ENCODE measurements around the gene MAD1L1. TPM values are rescaled to one million over a fixed set of nuclear protein-coding genes. Genes with fewer than 3 reads are reported as not detected.

Gene MAD1L1
- total and polyA plus RNA-seq, 4 donors: 12.8 to 20.7 (median 16.5) TPM

DNA sequence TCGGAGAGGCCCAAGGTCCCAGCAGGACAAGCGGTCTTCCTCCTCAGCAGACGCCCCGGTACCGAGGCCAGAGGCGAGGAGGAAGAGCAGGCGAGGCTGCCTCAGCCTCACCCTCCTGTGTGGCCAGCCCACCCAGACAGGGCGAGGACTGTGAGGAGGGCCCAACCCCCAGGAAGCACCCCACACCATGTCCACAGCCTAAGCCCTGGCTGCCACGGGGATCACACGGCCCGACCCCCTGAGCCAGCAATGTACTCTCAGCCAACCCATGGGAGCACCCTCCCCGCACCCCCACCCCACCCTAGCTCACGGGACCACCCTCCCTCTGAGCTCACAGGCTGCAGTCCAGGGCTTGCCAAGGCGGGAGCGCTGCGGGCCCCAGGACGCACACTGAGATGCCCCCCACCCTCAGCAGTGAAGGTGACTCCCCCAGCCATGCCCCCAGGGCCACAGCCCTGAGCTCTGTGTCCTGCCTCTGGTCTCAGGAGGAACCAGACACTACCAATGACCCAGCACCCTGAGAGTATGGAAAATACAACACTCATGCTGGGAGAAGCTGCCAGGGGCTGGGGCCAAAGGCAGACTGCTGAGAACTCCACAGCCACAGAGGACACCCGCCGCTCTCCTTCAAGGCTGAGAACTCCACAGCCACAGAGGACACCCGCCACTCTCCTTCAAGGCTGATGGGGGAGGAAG, 93.6 kb downstream of the MAD1L1 start:
- Histone ChIP-seq H3K27ac (ENCODE audit: low read depth in 1 of 2, low read length in 2 of 2) (no peak overlapping the region), H3K4me3 (ENCODE audit: low read depth in 1 of 3, low read length in 3 of 3) (no peak overlapping the region), H3K27me3 (ENCODE audit: control insufficient read depth in 4 of 4, insufficient read depth in 4 of 4, low read length in 3 of 4) (no peaks in the 10 kb centered on the region), H3K9me3 (ENCODE audit: control insufficient read depth in 4 of 4, low read length in 3 of 4) (no peaks in the 10 kb centered on the region), H3K36me3 (ENCODE audit: control insufficient read depth in 4 of 4, insufficient read depth in 3 of 4, low read depth in 1 of 4, low read length in 3 of 4) (peaks cover 0 to 12% (median 0%) of the 10 kb centered on the region in 4 donors), H3K4me1 (ENCODE audit: control insufficient read depth in 4 of 4, insufficient read depth in 4 of 4, low read length in 3 of 4) (no peaks in the 10 kb centered on the region), H3K9ac (ENCODE audit: low read depth in 1 of 2, low read length in 2 of 2) (no peak overlapping the region)
- TF ChIP-seq, protein P1, sequence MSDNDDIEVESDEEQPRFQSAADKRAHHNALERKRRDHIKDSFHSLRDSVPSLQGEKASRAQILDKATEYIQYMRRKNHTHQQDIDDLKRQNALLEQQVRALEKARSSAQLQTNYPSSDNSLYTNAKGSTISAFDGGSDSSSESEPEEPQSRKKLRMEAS (IDR thresholded peaks at IDR 0.05): no peak
- TF ChIP-seq FOXA1 (IDR thresholded peaks at IDR 0.05): no peak
- TF ChIP-seq, protein P2, sequence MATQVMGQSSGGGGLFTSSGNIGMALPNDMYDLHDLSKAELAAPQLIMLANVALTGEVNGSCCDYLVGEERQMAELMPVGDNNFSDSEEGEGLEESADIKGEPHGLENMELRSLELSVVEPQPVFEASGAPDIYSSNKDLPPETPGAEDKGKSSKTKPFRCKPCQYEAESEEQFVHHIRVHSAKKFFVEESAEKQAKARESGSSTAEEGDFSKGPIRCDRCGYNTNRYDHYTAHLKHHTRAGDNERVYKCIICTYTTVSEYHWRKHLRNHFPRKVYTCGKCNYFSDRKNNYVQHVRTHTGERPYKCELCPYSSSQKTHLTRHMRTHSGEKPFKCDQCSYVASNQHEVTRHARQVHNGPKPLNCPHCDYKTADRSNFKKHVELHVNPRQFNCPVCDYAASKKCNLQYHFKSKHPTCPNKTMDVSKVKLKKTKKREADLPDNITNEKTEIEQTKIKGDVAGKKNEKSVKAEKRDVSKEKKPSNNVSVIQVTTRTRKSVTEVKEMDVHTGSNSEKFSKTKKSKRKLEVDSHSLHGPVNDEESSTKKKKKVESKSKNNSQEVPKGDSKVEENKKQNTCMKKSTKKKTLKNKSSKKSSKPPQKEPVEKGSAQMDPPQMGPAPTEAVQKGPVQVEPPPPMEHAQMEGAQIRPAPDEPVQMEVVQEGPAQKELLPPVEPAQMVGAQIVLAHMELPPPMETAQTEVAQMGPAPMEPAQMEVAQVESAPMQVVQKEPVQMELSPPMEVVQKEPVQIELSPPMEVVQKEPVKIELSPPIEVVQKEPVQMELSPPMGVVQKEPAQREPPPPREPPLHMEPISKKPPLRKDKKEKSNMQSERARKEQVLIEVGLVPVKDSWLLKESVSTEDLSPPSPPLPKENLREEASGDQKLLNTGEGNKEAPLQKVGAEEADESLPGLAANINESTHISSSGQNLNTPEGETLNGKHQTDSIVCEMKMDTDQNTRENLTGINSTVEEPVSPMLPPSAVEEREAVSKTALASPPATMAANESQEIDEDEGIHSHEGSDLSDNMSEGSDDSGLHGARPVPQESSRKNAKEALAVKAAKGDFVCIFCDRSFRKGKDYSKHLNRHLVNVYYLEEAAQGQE (IDR thresholded peaks at IDR 0.05): no peak
- TF ChIP-seq RXRA (IDR thresholded peaks at IDR 0.05): no peak
- TF ChIP-seq NR2F2 (IDR thresholded peaks at IDR 0.05): no peak
- no peak for TF ChIP-seq HNF4A (conservative IDR thresholded peaks at IDR 0.05)
- TF ChIP-seq, protein P3, sequence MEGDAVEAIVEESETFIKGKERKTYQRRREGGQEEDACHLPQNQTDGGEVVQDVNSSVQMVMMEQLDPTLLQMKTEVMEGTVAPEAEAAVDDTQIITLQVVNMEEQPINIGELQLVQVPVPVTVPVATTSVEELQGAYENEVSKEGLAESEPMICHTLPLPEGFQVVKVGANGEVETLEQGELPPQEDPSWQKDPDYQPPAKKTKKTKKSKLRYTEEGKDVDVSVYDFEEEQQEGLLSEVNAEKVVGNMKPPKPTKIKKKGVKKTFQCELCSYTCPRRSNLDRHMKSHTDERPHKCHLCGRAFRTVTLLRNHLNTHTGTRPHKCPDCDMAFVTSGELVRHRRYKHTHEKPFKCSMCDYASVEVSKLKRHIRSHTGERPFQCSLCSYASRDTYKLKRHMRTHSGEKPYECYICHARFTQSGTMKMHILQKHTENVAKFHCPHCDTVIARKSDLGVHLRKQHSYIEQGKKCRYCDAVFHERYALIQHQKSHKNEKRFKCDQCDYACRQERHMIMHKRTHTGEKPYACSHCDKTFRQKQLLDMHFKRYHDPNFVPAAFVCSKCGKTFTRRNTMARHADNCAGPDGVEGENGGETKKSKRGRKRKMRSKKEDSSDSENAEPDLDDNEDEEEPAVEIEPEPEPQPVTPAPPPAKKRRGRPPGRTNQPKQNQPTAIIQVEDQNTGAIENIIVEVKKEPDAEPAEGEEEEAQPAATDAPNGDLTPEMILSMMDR (IDR thresholded peaks at IDR 0.05; ENCODE audit: low read depth, low read length, missing input control): no peak
- TF ChIP-seq FOXA2 (IDR thresholded peaks at IDR 0.05): no peak
- TF ChIP-seq, protein P4, sequence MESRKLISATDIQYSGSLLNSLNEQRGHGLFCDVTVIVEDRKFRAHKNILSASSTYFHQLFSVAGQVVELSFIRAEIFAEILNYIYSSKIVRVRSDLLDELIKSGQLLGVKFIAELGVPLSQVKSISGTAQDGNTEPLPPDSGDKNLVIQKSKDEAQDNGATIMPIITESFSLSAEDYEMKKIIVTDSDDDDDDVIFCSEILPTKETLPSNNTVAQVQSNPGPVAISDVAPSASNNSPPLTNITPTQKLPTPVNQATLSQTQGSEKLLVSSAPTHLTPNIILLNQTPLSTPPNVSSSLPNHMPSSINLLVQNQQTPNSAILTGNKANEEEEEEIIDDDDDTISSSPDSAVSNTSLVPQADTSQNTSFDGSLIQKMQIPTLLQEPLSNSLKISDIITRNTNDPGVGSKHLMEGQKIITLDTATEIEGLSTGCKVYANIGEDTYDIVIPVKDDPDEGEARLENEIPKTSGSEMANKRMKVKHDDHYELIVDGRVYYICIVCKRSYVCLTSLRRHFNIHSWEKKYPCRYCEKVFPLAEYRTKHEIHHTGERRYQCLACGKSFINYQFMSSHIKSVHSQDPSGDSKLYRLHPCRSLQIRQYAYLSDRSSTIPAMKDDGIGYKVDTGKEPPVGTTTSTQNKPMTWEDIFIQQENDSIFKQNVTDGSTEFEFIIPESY (IDR thresholded peaks at IDR 0.05): no peak
- no peak for TF ChIP-seq SP1 (IDR thresholded peaks at IDR 0.05)
- TF ChIP-seq TAF1 (conservative IDR thresholded peaks at IDR 0.05): no peak
- no peak for TF ChIP-seq JUND (IDR thresholded peaks at IDR 0.05)
- TF ChIP-seq, protein P5, sequence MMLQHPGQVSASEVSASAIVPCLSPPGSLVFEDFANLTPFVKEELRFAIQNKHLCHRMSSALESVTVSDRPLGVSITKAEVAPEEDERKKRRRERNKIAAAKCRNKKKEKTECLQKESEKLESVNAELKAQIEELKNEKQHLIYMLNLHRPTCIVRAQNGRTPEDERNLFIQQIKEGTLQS (IDR thresholded peaks at IDR 0.05): no peak
- TF ChIP-seq GABPA (IDR thresholded peaks at IDR 0.05 in 1 of 2, conservative IDR thresholded peaks at IDR 0.05 in 1 of 2): no peak
- TF ChIP-seq HNF4G (IDR thresholded peaks at IDR 0.05): no peak
- TF ChIP-seq EGR1 (IDR thresholded peaks at IDR 0.05; ENCODE audit: low read depth in 2 of 2): no peak
- TF ChIP-seq YY1 (IDR thresholded peaks at IDR 0.05): no peak
- TF ChIP-seq RAD21 (IDR thresholded peaks at IDR 0.05): no peak
- DNase-seq (ENCODE audit: low spot score): no peak
- 92% methylated on average over 20 of the region's 20 CpGs for WGBS
